Daoy (cell line): ENCODE measurements around the gene ZNF107. TPM values are rescaled to one million over a fixed set of nuclear protein-coding genes. Genes with fewer than 3 reads are reported as not detected.

Experiments
- DNase-seq: peaks from one replicate; pipeline ENCODE4 v3.0.0-alpha.2; 2015; ENCODE audit warnings: low read depth
- total RNA-seq: library from RNA; depleted of rRNA; stranded (reverse); fragments of >200 nt; shearing (Covaris generic); gene quantifications from 2 replicates; pipeline ENCODE4 v1.2.3, GENCODE V29; 2014; rRNA removed

Gene ZNF107
- 6.4 and 9.6 TPM in 2 replicates for total RNA-seq

GRCh38 chr7:64665980-64666662 lies at the start of gene ZNF107:
Gene ZNF107 (plus strand): TSS chr7:64666133. CDS start chr7:64666283, 150 bp downstream.
- DNase-seq, result peak; percentile 99

- DNase-seq, result peak; percentile 66
Observed at GRCh38 chr7:64618785-64619456, 47.0 kb upstream of the ZNF107 start.

- DNase-seq, result no peak
Observed at GRCh38 chr7:64619705-64620104, 46.2 kb upstream of the ZNF107 start.

DNA sequence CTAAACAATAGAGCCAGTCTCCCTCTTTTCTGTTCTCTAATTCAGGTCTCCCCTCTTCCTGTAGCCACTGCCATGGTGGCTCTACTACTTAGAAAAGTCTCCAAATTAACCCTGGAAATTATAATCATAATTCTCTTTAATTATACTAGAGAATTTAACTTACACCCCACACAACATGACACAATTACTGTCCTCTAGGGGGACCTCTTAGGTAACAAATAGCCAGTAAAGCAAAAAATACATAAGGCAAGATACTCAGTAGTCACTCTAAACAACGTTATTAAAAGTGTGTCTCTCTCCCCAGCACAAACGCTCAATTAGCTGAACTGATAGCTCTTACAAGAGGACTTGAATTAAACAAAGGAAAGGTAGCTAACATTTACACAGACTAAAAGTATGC lies 44.3 kb upstream of the ZNF107 start:
- DNase-seq, result no peak

DNA sequence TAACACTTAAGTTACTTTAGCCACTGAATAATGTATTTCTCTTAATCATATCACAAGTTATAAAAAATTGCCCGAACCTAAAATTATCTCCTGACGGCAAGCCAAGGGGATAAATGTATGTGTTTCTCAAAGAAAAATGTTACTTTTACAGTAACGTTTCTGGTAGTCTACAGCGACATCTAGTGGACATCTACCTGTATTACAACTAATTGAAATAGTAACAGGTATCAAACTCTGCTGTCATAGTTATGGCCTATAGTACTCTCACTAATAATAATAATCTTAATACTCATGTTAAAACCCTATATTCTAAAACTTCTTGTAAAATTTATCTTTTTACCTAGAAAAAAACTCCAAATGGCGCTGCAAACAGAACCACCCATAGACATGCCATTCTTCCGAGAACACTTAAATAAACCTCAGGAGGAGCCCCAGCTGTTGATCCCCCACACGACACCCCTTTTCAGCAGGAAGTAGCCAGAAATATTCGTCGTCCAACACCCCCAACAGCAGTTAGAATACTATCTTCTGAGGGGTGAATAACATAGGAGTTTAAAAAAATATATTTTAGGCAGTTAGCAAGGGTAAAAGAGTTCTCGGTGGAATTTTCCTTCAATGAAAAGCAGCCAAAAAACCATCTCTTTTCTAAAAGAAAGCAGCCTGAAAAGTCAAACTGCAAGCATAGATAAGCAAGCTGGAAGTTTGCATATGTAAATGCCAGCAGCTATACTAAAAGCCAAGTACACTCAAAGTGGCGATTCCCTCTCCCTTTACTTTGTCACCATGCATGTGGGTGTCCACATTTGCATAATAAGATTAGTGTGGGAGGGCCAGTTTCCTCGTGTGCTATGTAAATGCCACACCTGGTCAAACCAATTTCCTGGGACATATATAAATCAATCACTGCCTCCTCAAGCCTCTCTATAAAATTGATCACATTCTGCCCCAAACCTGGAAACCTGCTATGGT lies 40.5 kb upstream of the ZNF107 start:
- DNase-seq, result no peak

- DNase-seq, result no peak
Observed at GRCh38 chr7:64626083-64626469, 39.9 kb upstream of the ZNF107 start.

DNA sequence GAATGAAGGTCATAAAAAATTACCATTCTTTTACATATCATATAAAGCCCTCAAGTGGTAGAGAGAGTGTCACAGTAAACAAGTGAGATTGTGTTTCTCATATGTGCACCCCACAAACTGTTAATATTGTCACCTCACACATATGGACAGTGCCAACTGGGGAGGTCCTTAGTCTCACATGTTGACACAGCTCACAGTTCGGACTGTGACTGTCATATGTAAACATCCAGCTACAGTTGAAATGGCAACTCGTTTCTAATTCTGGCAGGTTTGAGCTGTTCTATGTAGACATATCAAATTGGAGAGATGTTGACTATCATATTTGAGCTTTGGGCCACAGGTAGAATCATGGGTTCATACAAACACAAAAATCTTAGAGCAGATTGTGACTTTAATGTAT lies 39.4 kb upstream of the ZNF107 start:
- DNase-seq, result no peak

- no peak for DNase-seq
Observed at GRCh38 chr7:64628192-64628591, 37.7 kb upstream of the ZNF107 start.

DNA sequence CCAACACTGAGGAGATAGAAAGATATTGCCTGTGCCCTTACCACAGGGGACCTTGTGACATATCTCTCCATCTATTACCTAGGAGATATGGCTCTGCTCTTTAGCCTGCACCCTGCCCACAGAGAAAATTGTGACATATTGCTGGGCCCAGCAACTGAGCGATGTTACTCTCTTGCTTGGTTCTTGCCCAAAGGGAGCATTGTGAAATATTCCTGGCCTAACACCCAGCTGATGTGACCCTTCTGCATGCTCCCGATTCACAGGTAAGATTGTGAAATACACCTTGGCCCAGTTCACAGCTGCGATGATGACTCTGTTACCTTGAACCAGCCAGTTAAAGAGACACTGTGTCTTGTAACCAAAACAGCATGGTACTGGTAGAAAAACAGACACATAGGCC lies 37.2 kb upstream of the ZNF107 start:
- DNase-seq, result no peak

DNA sequence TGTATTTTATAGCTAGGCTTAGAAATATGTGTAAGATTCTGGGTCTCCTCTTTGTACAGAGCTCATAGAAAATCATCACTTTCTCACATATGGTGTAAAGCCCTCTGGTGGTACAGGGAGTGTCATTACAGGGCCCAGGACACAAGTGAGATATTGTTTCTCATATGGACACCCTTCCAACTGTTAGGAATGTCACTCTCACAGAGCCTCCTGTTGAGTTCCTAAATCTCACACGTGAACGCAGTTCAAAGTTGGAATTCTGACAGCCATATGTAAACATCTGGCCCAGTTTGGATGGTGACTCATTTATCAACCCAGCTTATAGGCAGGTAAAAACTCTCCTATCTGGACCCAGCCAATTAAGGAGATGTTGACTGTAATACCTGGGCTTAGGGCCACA lies 35.4 kb upstream of the ZNF107 start:
- no peak for DNase-seq

GRCh38 chr7:64632029-64632428 lies 33.9 kb upstream of the ZNF107 start:
- no peak for DNase-seq

DNA sequence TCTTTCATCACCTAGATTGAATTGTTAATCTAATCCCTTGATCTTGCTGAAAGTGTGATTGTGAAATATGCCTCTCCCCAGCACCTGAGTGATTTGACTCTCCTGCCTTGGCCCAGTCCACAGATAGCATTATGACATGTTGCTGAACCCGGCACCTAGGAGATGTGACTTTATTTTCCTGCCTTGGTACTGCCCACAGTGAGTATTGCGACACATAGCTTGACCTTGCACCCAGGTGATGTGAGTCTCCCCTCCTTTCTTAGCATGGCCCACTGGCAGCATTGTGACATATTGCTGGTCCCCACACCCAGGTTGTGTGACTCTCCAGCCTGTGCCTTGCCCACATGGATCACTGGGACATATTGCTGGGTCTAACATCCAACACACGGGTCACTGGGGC lies 32.5 kb upstream of the ZNF107 start:
- no peak for DNase-seq

DNA sequence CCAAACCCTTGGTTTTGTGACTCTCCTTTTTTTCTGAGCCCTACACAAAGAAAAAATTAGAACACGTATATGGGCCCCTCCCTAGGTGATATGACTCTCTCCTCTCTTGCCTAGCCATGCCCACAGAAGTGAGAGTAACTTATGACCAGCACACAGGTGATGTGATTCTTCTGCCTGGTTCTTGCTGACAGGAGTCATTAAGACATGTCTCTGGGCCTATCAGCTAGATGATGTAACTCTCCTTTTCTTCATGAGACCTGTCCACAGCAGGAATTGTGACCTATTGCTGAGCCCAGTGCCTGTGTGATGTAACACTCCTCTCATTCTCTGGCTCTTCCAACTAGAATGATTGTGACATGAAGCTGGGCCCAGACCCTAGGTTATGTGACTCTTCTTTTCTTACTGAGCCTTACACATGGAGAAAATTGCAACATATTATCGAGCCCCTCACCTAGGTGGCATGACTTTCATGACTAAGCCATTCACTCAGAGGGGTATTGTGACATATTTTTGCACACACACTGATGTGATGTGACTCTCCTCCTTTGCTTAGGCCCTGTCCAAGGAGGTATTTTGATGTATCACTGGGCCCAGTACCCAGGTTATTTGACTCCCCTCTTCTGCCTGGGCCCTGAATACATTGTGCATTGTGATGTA lies 31.4 kb upstream of the ZNF107 start:
- DNase-seq, result no peak

- DNase-seq, result no peak
Observed at GRCh38 chr7:64636386-64636785, 29.5 kb upstream of the ZNF107 start.

- DNase-seq, result no peak
Observed at GRCh38 chr7:64637521-64638445, 28.1 kb upstream of the ZNF107 start.

DNA sequence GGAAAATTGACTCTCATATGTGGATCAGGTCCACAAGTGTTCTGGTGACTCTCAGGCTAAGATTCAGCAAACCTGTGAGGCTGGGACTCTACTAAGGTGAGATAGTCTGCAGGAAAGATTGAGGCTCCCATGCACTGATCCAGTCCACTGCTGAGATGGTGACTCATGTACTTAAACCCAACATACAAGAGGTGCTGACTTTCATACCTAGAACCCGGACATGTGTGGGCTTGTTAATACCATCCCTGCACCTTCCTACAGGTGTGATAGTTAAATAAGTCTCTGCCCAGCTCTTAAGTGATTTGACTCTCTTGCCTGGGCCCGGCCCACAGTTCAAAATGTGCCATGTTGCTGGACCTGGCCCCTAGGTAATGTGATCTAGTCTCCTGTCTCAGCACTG lies 27.1 kb upstream of the ZNF107 start:
- DNase-seq, result no peak

DNA sequence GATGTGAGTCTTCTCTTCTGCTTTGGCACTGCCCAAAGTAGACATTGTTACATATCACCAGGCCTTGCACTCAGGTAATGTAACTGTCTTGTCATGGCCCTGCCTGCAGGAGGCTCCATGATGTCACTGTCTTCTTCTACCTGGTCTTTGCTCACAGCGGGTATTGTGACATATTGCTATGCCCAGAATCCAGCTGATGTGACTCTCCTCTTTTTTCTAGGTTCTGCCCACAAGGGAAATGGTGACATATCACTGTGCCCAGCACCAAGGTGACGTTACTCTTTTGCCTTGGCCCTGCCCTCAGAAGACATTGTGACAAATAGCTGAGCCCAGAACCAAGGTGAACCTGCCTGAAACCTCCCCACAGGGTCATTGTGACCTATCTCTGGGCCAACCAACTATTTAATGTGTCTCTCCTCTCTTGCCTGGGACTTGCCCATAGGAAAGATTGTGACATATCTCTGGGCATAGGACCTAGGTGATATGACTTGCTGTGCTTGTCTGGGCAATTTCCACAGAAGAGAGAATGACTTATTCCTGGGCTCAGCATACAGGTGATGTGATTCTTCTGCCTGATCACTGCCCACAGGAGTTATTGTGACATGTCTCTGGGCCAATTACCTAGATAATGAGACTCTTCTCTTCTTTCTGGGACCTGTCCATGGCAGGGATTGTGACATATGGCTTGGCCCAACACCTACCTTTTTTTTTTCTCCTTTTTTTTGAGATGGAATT lies 26.5 kb upstream of the ZNF107 start:
- DNase-seq, result no peak

GRCh38 chr7:64640504-64640903 lies 25.4 kb upstream of the ZNF107 start:
- no peak for DNase-seq

DNA sequence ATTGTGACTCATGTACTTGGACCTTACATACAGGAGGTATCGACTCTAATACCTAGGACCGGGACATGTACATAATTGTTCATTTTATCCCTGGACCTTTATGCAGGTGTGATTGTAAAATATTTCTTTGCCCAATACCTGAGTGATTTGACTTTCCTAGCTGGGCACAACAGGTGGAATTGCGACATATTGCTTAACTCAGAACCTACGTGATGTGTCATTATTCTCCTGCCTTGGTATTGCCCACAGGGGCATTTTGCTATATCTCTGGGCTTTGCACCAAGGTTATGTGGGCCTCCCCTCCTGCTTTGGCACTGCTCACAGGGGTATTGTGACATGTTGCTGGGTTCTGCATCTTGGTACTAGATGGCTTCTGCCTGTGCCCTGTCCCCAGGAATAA lies 23.9 kb upstream of the ZNF107 start:
- no peak for DNase-seq

DNA sequence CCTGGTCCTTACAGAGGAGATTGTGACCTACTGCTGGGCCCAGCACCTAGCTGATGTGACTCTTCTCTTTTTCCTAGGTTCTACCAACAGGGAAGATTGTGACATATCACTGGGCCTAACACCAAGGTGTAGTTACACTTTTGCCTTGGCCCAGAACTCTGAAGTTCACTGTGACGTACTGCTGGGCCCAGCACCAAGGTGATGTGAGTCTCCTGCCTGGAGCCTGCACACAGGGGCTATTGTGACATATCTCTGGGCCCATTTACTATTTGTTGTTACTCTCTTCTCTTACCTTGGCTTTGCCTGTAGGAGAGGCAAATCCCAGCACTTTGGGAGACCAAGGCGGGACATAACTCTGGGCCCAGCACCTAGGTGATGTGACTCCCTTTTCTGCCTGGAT lies 23.1 kb upstream of the ZNF107 start:
- DNase-seq, result no peak
